ENCODE data around the gene KDM2A. TPM values are rescaled to one million over a fixed set of nuclear protein-coding genes. Genes with fewer than 3 reads are reported as not detected.

KDM2A gene
- total RNA-seq, 1 donor = 51.4 TPM

DNA sequence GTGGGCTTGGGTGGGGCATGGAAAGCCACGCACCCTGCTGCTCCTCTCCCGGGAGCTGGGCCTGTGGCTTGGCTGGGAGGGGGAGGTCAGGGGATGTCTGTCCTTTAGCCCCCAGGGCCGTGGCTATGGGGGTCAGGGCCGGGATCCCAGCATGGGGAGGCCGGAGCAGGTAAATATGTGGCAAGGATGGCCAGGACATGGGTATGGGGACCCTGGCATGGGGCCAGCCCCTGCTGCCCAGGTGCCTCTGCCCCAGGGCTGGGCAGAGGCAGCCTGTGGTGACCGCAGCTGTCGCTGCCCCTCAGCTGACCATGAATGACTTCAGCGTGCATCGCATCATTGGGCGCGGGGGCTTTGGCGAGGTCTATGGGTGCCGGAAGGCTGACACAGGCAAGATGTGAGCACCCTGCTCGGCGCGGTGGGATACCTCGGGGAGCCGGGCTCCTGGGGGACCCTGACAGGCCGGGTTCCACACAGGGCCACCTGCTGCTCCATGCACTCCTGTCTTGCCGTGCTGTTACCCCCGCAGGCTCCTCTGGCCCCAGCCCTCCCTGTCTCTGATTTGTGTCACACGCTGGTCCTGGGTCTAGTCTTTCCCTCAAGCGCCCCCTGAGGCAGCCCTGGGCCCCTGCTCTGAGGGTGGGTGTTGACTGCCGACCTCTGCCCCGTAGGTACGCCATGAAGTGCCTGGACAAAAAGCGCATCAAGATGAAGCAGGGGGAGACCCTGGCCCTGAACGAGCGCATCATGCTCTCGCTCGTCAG is 161.9 kb downstream of the KDM2A start:
- DNase-seq (ENCODE audit: low read depth) = no peak
- H3K4me3 ChIP-seq (ENCODE audit: low read depth, low read length) = no peak overlapping the region
- TF ChIP-seq, protein P1, sequence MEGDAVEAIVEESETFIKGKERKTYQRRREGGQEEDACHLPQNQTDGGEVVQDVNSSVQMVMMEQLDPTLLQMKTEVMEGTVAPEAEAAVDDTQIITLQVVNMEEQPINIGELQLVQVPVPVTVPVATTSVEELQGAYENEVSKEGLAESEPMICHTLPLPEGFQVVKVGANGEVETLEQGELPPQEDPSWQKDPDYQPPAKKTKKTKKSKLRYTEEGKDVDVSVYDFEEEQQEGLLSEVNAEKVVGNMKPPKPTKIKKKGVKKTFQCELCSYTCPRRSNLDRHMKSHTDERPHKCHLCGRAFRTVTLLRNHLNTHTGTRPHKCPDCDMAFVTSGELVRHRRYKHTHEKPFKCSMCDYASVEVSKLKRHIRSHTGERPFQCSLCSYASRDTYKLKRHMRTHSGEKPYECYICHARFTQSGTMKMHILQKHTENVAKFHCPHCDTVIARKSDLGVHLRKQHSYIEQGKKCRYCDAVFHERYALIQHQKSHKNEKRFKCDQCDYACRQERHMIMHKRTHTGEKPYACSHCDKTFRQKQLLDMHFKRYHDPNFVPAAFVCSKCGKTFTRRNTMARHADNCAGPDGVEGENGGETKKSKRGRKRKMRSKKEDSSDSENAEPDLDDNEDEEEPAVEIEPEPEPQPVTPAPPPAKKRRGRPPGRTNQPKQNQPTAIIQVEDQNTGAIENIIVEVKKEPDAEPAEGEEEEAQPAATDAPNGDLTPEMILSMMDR (IDR thresholded peaks at IDR 0.05; ENCODE audit: insufficient read depth, low read length) = no peak

DNA sequence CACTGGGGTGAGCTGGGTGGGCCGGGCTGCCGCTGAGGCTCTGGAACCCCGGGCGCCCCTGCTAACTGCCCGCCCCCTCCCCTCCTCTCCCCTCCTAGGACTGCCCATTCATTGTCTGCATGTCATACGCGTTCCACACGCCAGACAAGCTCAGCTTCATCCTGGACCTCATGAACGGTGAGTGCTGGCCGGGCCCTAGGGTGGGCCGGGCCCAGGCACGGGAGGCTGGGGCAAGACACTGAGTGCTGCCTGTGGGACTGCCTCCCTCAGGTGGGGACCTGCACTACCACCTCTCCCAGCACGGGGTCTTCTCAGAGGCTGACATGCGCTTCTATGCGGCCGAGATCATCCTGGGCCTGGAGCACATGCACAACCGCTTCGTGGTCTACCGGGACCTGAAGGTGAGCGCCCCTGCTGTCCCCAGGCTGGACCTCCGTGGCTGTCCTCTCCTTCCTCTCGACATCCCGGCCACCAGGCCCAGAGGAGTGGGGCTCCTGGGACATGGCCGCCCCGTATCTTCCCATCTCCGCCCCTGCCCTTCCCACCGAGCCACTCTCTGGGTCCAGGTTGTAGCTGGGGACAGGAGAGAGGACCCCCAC is 162.6 kb downstream of the KDM2A start:
- TF ChIP-seq, protein P1 (IDR thresholded peaks at IDR 0.05; ENCODE audit: insufficient read depth, low read length) = no peak
- DNase-seq (ENCODE audit: low read depth) = no peak

DNA sequence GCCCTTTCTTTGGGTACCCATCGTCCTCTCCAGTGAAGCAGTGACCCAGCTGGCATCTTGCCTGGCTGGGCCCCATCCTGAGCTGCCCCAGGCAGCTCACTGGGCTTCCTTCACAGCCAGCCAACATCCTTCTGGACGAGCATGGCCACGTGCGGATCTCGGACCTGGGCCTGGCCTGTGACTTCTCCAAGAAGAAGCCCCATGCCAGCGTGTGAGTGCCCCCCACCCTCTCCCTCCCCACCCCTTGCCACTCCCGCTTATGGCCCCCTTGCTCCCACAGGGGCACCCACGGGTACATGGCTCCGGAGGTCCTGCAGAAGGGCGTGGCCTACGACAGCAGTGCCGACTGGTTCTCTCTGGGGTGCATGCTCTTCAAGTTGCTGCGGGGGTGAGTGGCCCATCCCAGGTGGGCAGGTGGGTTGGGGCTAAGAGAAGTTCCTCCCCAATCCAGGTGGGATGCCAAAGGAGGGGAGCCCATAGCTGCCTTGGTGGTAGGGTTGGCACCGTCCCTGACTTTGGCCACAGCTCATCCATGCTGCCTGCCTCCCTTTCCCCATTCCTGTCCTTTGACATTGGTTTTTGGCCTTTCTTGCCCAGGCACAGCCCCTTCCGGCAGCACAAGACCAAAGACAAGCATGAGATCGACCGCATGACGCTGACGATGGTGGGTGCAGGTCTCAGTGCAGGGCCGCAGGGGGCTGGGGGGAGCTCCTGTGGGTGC is 163.3 kb downstream of the KDM2A start:
- TF ChIP-seq, protein P1 (IDR thresholded peaks at IDR 0.05; ENCODE audit: insufficient read depth, low read length) = no peak
- H3K4me3 ChIP-seq (ENCODE audit: low read depth, low read length) = no peak overlapping the region
- no peak for DNase-seq (ENCODE audit: low read depth)

More for the DNA sequence above, 162.6 kb downstream of the KDM2A start:
- no peak overlapping the region for H3K4me3 ChIP-seq (ENCODE audit: low read depth, low read length)

DNA sequence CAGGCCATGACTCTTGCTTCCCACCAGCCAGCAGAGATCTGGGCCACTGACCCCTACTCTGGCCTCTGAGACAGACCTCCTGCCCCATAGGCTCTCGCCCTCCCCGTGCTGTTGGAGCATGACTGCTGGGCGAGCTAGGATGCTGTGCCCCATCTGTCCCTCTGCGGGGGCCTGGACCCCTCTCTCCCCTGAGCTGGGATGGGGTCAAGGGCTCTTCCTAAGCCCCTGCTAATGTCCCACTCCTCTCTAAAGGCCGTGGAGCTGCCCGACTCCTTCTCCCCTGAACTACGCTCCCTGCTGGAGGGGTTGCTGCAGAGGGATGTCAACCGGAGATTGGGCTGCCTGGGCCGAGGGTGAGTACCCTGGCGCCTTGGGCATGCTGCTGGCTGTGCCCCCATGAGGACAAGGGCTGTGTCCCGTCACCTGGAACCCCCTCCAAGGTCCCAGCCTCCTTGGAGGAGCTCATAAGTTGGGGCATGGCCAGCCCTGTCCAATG is 163.9 kb downstream of the KDM2A start:
- DNase-seq (ENCODE audit: low read depth) = no peak

DNA sequence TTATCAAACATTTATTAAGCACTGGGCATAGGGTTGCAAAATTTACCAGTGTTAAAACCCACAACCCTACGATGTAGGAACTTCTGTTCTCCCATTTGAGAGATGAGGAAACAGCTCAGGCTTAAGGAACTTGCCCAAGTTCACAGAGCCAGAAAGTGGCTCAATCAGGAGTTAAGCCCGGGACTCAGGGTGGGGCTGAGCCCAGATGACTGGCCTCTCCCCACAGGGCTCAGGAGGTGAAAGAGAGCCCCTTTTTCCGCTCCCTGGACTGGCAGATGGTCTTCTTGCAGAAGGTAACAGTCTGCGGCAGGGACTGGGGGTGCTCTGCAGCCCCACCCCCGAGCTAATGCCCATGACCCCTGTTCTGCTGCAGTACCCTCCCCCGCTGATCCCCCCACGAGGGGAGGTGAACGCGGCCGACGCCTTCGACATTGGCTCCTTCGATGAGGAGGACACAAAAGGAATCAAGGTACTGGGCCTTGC is 164.5 kb downstream of the KDM2A start:
- H3K4me3 ChIP-seq (ENCODE audit: low read depth, low read length) = no peak overlapping the region
- DNase-seq (ENCODE audit: low read depth) = no peak
- TF ChIP-seq, protein P1 (IDR thresholded peaks at IDR 0.05; ENCODE audit: insufficient read depth, low read length) = no peak

More for the DNA sequence above, 163.9 kb downstream of the KDM2A start:
- no peak overlapping the region for H3K4me3 ChIP-seq (ENCODE audit: low read depth, low read length)
- TF ChIP-seq, protein P1 (IDR thresholded peaks at IDR 0.05; ENCODE audit: insufficient read depth, low read length) = no peak

DNA sequence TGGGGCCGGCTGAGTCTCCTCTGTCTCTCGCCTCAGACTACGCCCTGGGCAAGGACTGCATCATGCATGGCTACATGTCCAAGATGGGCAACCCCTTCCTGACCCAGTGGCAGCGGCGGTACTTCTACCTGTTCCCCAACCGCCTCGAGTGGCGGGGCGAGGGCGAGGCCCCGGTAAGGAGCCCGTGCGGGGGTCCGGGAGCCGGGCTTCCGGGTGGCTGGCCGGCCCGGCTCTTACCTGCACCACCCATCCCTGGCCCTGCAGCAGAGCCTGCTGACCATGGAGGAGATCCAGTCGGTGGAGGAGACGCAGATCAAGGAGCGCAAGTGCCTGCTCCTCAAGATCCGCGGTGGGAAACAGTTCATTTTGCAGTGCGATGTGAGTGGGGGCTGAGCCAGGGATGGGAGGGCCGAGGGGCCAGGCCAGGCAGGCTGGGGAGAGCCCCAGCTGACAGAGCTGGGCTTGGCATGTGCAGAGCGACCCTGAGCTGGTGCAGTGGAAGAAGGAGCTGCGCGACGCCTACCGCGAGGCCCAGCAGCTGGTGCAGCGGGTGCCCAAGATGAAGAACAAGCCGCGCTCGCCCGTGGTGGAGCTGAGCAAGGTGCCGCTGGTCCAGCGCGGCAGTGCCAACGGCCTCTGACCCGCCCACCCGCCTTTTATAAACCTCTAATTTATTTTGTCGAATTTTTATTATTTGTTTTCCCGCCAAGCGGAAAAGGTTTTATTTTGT is 165.9 kb downstream of the KDM2A start:
- DNase-seq (ENCODE audit: low read depth) = no peak
- TF ChIP-seq, protein P1 (IDR thresholded peaks at IDR 0.05; ENCODE audit: insufficient read depth, low read length) = no peak
- H3K4me3 ChIP-seq (ENCODE audit: low read depth, low read length) = no peak overlapping the region
